Coronary artery (tissue), 2 donors: ENCODE results near the gene GPR55.

Source experiments
- DNase-seq: peaks from one replicate; pipeline ENCODE4 v3.0.0-alpha.2; 2017; ENCODE audit warnings: low spot score
- H3K27ac ChIP-seq, 2 donors: fragments of 200-600 bp; sonication (generic); one replicate each; pipeline ENCODE4 v1.5.1; 2016 to 2019
- H3K4me3 ChIP-seq: fragments of 200-600 bp; sonication (generic); 2 replicates; pipeline ENCODE4 v1.5.1; 2016; ENCODE audit warnings: mild to moderate bottlenecking, moderate library complexity
- TF ChIP-seq, protein P1 (sequence below): fragments of 200-600 bp; sonication (generic); IDR thresholded peaks from one replicate; pipeline ENCODE4 v1.5.1; 2019; ENCODE audit warnings: antibody characterized with exemption

Gene GPR55

DNA sequence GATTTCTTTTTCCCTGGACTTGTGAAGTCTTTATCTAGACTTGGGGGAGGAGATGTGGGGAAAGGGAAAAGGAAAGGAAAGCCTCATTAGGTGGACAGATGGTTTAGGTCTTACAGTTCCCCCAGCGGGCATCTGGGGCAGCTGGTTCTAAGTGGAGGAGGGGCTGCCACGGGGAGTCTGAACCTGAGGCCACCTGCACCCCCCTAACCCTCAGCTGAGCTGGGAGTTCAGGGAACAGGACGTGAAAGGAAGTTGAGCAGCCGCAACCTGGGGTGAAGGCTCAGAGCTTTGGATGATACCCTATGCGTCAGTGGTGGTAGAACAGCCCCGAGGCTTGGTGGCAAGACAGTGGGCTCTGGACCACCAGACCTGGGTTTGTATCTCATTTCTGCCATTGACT, 33.5 kb downstream of the GPR55 start:
- no peak for DNase-seq
- Histone ChIP-seq H3K4me3 (no peak overlapping the region), H3K27ac (no peak overlapping the region)
- TF ChIP-seq, protein P1, sequence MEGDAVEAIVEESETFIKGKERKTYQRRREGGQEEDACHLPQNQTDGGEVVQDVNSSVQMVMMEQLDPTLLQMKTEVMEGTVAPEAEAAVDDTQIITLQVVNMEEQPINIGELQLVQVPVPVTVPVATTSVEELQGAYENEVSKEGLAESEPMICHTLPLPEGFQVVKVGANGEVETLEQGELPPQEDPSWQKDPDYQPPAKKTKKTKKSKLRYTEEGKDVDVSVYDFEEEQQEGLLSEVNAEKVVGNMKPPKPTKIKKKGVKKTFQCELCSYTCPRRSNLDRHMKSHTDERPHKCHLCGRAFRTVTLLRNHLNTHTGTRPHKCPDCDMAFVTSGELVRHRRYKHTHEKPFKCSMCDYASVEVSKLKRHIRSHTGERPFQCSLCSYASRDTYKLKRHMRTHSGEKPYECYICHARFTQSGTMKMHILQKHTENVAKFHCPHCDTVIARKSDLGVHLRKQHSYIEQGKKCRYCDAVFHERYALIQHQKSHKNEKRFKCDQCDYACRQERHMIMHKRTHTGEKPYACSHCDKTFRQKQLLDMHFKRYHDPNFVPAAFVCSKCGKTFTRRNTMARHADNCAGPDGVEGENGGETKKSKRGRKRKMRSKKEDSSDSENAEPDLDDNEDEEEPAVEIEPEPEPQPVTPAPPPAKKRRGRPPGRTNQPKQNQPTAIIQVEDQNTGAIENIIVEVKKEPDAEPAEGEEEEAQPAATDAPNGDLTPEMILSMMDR, result no peak

DNA sequence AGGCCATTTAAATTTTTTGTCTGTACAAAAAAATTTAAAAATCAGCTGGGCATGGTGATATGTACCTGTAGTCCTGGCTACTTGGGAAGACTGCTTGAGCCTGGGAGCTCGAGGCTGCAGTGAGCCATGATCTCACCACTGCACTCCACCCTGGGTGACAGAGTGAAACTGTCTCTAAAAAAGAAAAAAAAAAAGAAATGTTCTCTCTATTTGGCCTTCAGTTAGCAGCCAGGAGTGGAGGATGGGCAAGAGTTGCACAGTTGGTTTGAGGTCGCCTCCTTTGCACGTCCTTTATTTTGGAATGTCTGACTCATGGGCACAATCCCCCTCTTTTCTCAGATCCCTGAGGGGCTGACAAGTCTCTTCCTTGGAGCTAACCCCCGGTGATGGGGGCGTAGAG, 34.0 kb downstream of the GPR55 start:
- DNase-seq, result no peak
- H3K4me3 ChIP-seq, result no peak overlapping the region
- TF ChIP-seq, protein P1, result no peak
- no peak overlapping the region for H3K27ac ChIP-seq

DNA sequence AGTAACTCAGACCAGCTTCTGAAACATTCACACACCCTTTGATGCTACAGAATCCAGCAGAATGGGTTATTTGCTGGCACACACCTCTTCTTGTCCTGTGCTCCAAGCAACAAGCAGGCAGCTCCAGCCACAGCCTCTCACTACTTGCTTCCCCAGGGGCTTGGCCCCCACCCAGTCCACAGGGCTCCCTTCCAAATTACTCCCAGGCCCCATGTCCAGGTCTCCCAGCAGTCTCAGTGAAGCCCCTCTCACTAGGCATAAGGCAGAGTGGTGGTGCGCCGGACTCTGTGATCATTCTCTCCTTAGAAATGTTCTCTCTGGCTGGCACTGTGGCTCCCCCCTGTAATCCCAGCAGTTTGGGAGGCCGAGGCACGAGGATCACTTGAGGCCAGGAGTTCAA, 34.4 kb downstream of the GPR55 start:
- TF ChIP-seq, protein P1, result no peak
- Histone ChIP-seq H3K27ac (no peak overlapping the region), H3K4me3 (no peak overlapping the region)
- DNase-seq, result no peak

DNA sequence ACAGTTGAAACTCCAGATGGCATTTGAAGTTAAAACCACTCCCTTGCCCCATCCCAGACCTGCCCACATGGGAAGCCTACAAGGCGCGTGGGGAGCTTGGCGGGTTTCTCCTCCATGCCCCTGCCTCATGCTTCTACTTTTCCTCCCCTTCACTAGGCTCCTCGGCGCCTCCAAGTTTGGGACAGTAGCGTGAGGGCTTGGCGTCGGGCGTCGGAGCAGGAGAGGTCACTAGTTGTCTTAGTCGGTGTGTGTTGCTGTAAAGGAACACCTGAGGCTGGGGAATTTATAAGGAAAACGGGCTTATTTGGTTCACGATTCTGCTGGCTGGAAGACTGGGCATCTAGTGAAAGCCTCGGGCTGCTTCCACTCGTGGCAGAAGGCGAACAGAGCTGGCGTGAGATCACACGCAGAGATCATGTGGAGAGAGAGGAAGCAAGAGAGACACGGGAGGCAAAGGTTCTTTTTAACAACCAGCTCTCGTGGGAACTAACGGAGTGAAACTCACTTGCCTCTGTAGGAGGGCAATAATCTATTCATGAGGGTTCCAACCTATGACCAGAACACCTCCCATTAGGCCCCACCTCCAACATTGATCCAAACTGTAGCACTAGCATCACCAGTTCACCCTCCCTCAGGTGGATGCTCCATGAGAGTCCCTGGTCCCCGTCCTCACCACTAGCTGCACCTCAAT, 35.0 kb downstream of the GPR55 start:
- TF ChIP-seq, protein P1, result no peak
- no peak overlapping the region for H3K27ac ChIP-seq
- H3K4me3 ChIP-seq, result no peak overlapping the region
- no peak for DNase-seq

DNA sequence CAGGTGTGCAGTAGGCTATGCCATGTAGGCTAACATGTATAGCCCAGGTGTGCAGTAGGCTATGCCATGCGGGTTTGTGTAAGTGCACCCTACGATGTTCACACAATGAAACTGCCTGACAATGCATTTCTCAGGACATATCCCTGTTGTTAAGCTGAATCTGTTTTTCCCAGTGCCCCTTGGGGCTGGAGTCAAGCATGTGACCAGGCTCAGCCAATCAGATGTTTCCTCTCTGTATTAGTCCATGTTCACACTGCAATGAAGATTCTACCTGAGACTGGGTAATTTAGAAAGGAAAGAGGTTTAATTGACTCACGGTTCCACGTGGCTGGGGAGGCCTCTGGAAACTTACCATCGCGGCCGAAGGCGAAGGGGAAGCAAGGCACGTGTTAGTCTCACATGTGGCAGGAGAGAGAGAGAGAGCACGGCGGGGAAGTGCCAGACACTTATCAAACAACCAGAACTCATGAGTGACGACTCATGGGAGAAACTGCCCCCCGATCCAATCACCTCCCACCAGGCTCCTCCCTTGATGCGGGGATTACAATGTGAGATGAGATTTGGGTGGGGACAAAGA, 36.1 kb downstream of the GPR55 start:
- no peak overlapping the region for H3K4me3 ChIP-seq
- no peak overlapping the region for H3K27ac ChIP-seq
- TF ChIP-seq, protein P1, result no peak
- no peak for DNase-seq

DNA sequence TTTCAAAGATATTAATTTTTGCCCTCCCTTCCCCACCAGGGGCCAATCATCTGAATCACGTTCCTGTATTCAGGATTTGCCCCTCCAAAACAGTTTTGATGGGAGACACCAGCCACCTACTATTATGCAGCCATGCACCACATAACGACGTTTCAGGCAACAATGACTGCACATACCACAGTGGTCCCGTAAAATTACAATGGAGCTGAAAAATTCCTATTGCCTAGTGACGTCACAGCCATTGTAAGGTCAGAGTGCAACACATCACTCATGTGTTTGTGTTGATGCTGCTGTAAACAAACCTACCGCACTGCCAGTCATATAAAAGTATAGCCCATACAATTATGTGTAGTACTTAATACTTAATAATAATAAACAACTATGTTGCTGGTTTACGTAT, 37.7 kb downstream of the GPR55 start:
- H3K4me3 ChIP-seq, result no peak overlapping the region
- TF ChIP-seq, protein P1, result no peak
- DNase-seq, result no peak
- H3K27ac ChIP-seq, result no peak overlapping the region

DNA sequence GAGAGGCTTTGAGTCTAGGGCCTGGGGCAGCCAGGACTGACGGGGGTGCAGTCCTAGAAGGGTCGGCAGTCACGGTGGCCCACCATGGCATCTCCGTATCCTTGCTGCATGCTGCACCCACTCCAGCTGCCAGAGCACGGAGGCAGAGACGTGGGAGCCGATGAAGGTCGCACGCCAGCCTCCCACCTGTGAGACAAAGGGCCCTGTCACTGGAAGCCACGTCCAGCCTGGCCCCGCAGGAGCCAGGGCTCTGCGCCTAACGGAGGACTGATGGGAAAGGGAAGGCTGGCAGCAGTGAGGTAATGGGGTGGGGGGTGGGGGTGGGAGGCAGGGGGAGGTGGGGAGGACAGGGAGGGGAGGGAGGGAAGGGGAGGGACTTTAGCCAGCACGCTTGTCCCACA, 38.4 kb downstream of the GPR55 start:
- TF ChIP-seq, protein P1, result no peak
- Histone ChIP-seq H3K27ac (no peak overlapping the region), H3K4me3 (no peak overlapping the region)
- DNase-seq, result no peak
